ENCODE data around the gene PCDHGC4.

PCDHGC4 gene

DNA sequence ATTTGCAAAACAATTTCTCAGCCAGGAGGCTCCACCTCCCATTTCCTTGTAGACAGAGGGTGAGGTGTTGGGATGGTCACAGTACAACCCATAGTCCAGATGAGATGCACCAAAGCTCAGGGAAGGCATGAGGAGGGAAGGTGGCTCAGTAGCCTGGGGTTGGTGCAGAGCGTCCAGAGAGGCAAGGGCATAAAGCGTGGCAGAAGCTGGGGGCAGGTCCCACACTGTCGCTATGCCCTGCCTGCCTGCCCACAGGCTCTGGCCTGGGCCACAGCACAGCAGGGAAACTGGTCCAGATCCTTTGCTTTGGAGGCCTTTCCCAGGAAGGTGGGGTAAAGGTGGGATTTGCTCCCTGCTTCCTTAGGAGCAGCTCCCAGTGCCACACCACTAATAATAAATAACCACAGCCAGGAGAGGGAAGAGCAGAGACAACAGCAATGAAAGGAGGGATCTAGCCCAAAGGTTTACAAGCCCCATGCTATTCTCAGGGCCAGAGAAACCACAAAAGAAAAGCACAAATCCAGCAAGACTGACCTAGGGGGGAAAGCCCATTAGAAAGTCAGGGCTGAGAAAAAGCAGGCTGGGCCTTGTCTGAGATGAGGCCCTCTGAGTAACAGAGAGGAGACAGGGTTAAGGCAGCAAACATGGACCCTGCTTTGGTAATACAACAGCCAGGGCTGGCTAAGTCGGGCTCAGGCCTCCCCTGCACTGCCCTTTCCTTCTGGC, 31.3 kb downstream of the PCDHGC4 start:
- CTCF ChIA-PET = interaction anchor here (0.6 to 2.0 kb wide), 3 partner anchors 9 to 41 kb away, joined by 4 to 9 read pairs (median 5); no protein-coding TSS in a partner anchor
- DNase-seq (ENCODE audit: low spot score) = no peak
- TF ChIP-seq CTCF (conservative IDR thresholded peaks at IDR 0.05; ENCODE audit: low read depth) = no peak
- peak overlapping the region; percentile 99 for H3K27ac ChIP-seq
- POLR2A ChIA-PET (ENCODE audit: low non-redundant PET) = no interaction called here

GRCh38 chr5:141516672-141517025, 31.8 kb downstream of the PCDHGC4 start:
- CTCF ChIA-PET = interaction anchor here (1.4 kb wide), 1 partner anchor 8 kb away, joined by 4 read pairs; no protein-coding TSS in a partner anchor
- peak overlapping the region; percentile 99 for H3K27ac ChIP-seq
- POLR2A ChIA-PET (ENCODE audit: low non-redundant PET) = no interaction called here
- TF ChIP-seq CTCF (conservative IDR thresholded peaks at IDR 0.05; ENCODE audit: low read depth) = no peak
- no peak for DNase-seq (ENCODE audit: low spot score)

- ChIA-PET POLR2A (ENCODE audit: low non-redundant PET) (no interaction called here), CTCF (interaction anchor here (0.6 to 1.4 kb wide), 2 partner anchors 7 to 43 kb away, joined by 4 to 5 read pairs; no protein-coding TSS in a partner anchor)
- no peak for DNase-seq (ENCODE audit: low spot score)
- no peak for TF ChIP-seq CTCF (conservative IDR thresholded peaks at IDR 0.05; ENCODE audit: low read depth)
- H3K27ac ChIP-seq = 0 out of 2 replicates have a peak overlapping the region, but pooled peaks have one; percentile 20
Observed at GRCh38 chr5:141517312-141517711, 32.5 kb downstream of the PCDHGC4 start.

DNA sequence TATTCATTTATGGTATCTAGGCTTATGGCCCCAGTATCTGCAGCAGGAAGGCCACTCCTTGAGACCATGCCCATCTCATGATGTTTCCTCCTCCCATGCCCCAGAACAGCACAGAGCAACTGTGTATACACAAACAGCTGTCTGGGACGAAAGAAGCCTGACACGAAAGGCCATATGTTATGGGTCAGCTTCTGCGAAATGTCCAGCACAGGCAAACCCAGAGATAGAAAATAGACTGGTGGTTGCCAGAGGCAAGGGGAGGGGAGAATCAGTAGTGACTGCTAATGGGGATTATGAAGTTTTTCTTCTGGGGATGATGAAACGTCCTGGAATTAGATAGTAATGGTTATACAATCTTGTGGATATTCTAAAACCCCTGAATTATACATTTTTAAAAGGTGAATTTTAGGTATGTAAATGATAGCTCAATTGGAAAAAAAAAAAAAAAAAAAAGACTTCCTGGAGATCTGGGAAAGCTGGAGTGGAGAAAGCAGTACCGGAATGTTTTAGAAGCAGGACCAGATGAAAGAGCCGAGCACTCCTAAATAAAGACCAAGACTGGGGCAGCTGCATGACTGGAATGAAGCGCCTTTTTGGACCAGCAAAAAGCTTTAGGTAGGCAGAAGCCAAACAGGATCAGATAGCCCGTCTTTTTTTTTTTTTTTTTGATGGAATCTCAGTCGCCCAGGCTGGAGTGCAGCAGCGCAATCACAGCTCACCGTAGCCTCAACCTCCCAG, 33.2 kb downstream of the PCDHGC4 start:
- ChIA-PET CTCF (interaction anchor here (1.8 kb wide), 1 partner anchor 46 kb away, joined by 4 read pairs; no protein-coding TSS in a partner anchor), POLR2A (ENCODE audit: low non-redundant PET) (no interaction called here)
- DNase-seq (ENCODE audit: low spot score) = no peak
- H3K27ac ChIP-seq = 0 out of 2 replicates have a peak overlapping the region, but pooled peaks have one; percentile 12
- TF ChIP-seq CTCF (conservative IDR thresholded peaks at IDR 0.05; ENCODE audit: low read depth) = no peak

GRCh38 chr5:141518618-141519015, 33.8 kb downstream of the PCDHGC4 start:
- 0 out of 2 replicates have a peak overlapping the region, but pooled peaks have one; percentile 12 for H3K27ac ChIP-seq
- no peak for TF ChIP-seq CTCF (conservative IDR thresholded peaks at IDR 0.05; ENCODE audit: low read depth)
- ChIA-PET POLR2A (ENCODE audit: low non-redundant PET) (no interaction called here), CTCF (interaction anchor here (1.8 kb wide), 1 partner anchor 45 kb away, joined by 4 read pairs; no protein-coding TSS in a partner anchor)
- DNase-seq (ENCODE audit: low spot score) = no peak
